Measurements from ENCODE around the gene SETX. TPM values are rescaled to one million over a fixed set of nuclear protein-coding genes. Genes with fewer than 3 reads are reported as not detected.

SETX gene
- total and polyA plus RNA-seq, 10 of the 15 experiments (the other 5 are each of a cell fraction or from before 2014, with no cell fraction given), result 15.8 to 75.7 (median 37.0) TPM

GRCh38 chr9:132334364-132334763 lies 20.4 kb downstream of the SETX start:
- Histone ChIP-seq H3K4me1 (ENCODE audit: control insufficient read depth, insufficient read depth, low read length) (no peaks in the 10 kb centered on the region), H3K4me3 (no peak overlapping the region), H4K20me1 (ENCODE audit: control insufficient read depth, insufficient read depth) (no peaks in the 10 kb centered on the region), H3K79me2 (ENCODE audit: control insufficient read depth, insufficient read depth, low read length) (no peaks in the 10 kb centered on the region), H3K9me3 (replicated peaks; ENCODE audit: control insufficient read depth, insufficient read depth, low read length) (no peaks in the 10 kb centered on the region; the same call in 2 of the 3 replicates), H3K27me3 (replicated peaks in 1 of 2; ENCODE audit: control insufficient read depth in 2 of 2, insufficient read depth in 2 of 2, low read length in 1 of 2) (no peaks in the 10 kb centered on the region), H3K36me3 (ENCODE audit: control insufficient read depth in 2 of 2, insufficient read depth in 2 of 2, low read length in 1 of 2) (peaks cover 8 to 46% of the 10 kb centered on the region in 2 experiments), H2AFZ (ENCODE audit: control insufficient read depth, low read depth, low read length) (no peak overlapping the region), H3K27ac (ENCODE audit: control insufficient read depth, insufficient read depth) (no peak overlapping the region), H3K4me2 (ENCODE audit: control insufficient read depth, insufficient read depth) (no peak overlapping the region), H3K9ac (ENCODE audit: control insufficient read depth, insufficient read depth, low read length) (no peak overlapping the region)
- 99% methylated on average over 3 of the region's 3 CpGs for WGBS (ENCODE audit: insufficient coverage, insufficient replicate concordance, low lambda C conversion rate, missing lambda C conversion rate)
- POLR2A ChIA-PET, result no interaction called here
- BruUV-seq (replicated peaks), result no TSS peak
- TF ChIP-seq, protein P1, sequence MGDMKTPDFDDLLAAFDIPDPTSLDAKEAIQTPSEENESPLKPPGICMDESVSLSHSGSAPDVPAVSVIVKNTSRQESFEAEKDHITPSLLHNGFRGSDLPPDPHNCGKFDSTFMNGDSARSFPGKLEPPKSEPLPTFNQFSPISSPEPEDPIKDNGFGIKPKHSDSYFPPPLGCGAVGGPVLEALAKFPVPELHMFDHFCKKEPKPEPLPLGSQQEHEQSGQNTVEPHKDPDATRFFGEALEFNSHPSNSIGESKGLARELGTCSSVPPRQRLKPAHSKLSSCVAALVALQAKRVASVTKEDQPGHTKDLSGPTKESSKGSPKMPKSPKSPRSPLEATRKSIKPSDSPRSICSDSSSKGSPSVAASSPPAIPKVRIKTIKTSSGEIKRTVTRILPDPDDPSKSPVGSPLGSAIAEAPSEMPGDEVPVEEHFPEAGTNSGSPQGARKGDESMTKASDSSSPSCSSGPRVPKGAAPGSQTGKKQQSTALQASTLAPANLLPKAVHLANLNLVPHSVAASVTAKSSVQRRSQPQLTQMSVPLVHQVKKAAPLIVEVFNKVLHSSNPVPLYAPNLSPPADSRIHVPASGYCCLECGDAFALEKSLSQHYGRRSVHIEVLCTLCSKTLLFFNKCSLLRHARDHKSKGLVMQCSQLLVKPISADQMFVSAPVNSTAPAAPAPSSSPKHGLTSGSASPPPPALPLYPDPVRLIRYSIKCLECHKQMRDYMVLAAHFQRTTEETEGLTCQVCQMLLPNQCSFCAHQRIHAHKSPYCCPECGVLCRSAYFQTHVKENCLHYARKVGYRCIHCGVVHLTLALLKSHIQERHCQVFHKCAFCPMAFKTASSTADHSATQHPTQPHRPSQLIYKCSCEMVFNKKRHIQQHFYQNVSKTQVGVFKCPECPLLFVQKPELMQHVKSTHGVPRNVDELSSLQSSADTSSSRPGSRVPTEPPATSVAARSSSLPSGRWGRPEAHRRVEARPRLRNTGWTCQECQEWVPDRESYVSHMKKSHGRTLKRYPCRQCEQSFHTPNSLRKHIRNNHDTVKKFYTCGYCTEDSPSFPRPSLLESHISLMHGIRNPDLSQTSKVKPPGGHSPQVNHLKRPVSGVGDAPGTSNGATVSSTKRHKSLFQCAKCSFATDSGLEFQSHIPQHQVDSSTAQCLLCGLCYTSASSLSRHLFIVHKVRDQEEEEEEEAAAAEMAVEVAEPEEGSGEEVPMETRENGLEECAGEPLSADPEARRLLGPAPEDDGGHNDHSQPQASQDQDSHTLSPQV (IDR thresholded peaks at IDR 0.05), result no peak
- TF ChIP-seq PAX5 (IDR thresholded peaks at IDR 0.05; ENCODE audit: borderline replicate concordance, low read depth, low read length), result no peak
- no peak for TF ChIP-seq FOXK2 (IDR thresholded peaks at IDR 0.05)
- TF ChIP-seq SMC3 (IDR thresholded peaks at IDR 0.05; ENCODE audit: borderline replicate concordance, low read length), result no peak
- no peak for TF ChIP-seq STAT1 (conservative IDR thresholded peaks at IDR 0.05)
- no peak for TF ChIP-seq MAX (IDR thresholded peaks at IDR 0.05; ENCODE audit: low read depth, low read length)
- FAIRE-seq, result no peak
- no peak for DNase-seq (ENCODE audit: low read depth, low spot score)
- in situ Hi-C loops (cut with MboI) (no loop called here), intact Hi-C loops (cut with micrococcal nuclease; ENCODE audit: unreplicated experiment) (no loop called here)
- ATAC-seq, result no peak
- SMC1A ChIA-PET (ENCODE audit: uncharacterized antibody, unreplicated experiment), result no interaction called here
- CTCF ChIA-PET, result no interaction called here
- RAD21 ChIA-PET (ENCODE audit: unreplicated experiment), result no interaction called here

Data from GM12878 (cell line).